ENCODE results near the gene CARF.

DNA sequence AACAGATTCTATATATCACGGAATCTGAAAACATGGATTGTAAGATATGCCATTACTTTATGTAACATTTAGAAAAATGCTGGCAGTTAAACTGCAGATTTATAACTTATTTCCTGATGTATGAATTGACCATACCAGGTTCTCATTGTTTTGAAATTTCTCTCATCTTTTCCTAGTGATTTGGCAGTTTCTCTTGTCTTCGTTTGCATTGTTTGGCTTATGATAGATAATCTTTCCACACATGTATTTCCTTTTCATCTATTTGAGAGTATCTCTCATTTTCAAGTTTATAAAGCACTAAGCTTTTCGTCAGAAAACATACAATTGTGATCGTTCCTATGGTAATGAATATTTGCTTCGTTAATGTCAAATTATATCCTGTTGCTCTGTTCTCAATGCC, 118.9 kb downstream of the CARF start:
- TF ChIP-seq, protein P1, sequence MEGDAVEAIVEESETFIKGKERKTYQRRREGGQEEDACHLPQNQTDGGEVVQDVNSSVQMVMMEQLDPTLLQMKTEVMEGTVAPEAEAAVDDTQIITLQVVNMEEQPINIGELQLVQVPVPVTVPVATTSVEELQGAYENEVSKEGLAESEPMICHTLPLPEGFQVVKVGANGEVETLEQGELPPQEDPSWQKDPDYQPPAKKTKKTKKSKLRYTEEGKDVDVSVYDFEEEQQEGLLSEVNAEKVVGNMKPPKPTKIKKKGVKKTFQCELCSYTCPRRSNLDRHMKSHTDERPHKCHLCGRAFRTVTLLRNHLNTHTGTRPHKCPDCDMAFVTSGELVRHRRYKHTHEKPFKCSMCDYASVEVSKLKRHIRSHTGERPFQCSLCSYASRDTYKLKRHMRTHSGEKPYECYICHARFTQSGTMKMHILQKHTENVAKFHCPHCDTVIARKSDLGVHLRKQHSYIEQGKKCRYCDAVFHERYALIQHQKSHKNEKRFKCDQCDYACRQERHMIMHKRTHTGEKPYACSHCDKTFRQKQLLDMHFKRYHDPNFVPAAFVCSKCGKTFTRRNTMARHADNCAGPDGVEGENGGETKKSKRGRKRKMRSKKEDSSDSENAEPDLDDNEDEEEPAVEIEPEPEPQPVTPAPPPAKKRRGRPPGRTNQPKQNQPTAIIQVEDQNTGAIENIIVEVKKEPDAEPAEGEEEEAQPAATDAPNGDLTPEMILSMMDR (IDR thresholded peaks at IDR 0.05), result no peak
- no peak for TF ChIP-seq POLR2A (IDR thresholded peaks at IDR 0.05)
